ENCODE data around the gene TPRG1. TPM values are rescaled to one million over a fixed set of nuclear protein-coding genes. Genes with fewer than 3 reads are reported as not detected.

The TPRG1 gene
- polyA plus RNA-seq, 1 donor (not counting 4 experiments of a cell fraction or from before 2014, with no cell fraction given), result 1.5 TPM

- dilution Hi-C loops (cut with MboI; ENCODE audit: extremely low pct_ligation_motif_present, low sequenced_read_pairs), result no loop called here
- Histone ChIP-seq H3K9ac (ENCODE audit: control insufficient read depth, extremely low read depth, insufficient read depth, low read length) (peak overlapping the region; percentile 10), H3K4me3 (ENCODE audit: control insufficient read depth in 2 of 3, extremely low read depth in 1 of 3, insufficient read depth in 2 of 3, low read depth in 1 of 3, low read length in 3 of 3) (no peak overlapping the region), H4K20me1 (ENCODE audit: control insufficient read depth, extremely low read depth, insufficient read depth, low read length) (no peaks in the 10 kb centered on the region), H3K9me3 (ENCODE audit: control insufficient read depth, low read depth, low read length) (no peaks in the 10 kb centered on the region), H3K4me1 (ENCODE audit: control insufficient read depth, extremely low read depth, insufficient read depth, low read length) (peaks cover 31% of the 10 kb centered on the region), H3K9me1 (ENCODE audit: control insufficient read depth, extremely low read depth, insufficient read depth, low read length) (no peaks in the 10 kb centered on the region), H3K27me3 (ENCODE audit: control insufficient read depth, extremely low read depth, insufficient read depth, low read length) (no peaks in the 10 kb centered on the region), H3K36me3 (ENCODE audit: control insufficient read depth in 2 of 2, extremely low read depth in 1 of 2, insufficient read depth in 2 of 2, low read length in 2 of 2) (no peaks in the 10 kb centered on the region), H3K27ac (ENCODE audit: control insufficient read depth, insufficient read depth, low read length) (peak overlapping the region; percentile 57), H3K4me2 (ENCODE audit: control insufficient read depth, extremely low read depth, insufficient read depth, low read depth, low read length) (no peak overlapping the region), H2AFZ (ENCODE audit: control insufficient read depth, low read length) (peak overlapping the region; percentile 32), H3K79me2 (ENCODE audit: control insufficient read depth, insufficient read depth, low read length) (no peaks in the 10 kb centered on the region)
- no peak for DNase-seq (ENCODE audit: low read depth, low spot score)
- FAIRE-seq, result peak; percentile 84
- TF ChIP-seq EZH2 (IDR thresholded peaks at IDR 0.05; ENCODE audit: low read length), result no peak
- TF ChIP-seq CTCF (optimal IDR thresholded peaks at IDR 0.05 in 1 of 3, IDR thresholded peaks at IDR 0.05 in 1 of 3, conservative IDR thresholded peaks at IDR 0.05 in 1 of 3; ENCODE audit: extremely low read depth in 1 of 3, insufficient read depth in 2 of 3, low read length in 3 of 3), result no peak
These were observed 162.5 kb downstream of the TPRG1 start for GRCh38 chr3:189334064-189334920.

GRCh38 chr3:189337673-189338091, 165.9 kb downstream of the TPRG1 start:
- no peak for FAIRE-seq
- no peaks in the 10 kb centered on the region for H3K9me1 ChIP-seq (ENCODE audit: control insufficient read depth, extremely low read depth, insufficient read depth, low read length)
- no peaks in the 10 kb centered on the region for H3K9me3 ChIP-seq (ENCODE audit: control insufficient read depth, low read depth, low read length)
- H4K20me1 ChIP-seq (ENCODE audit: control insufficient read depth, extremely low read depth, insufficient read depth, low read length), result no peaks in the 10 kb centered on the region
- H3K36me3 ChIP-seq (ENCODE audit: control insufficient read depth in 2 of 2, extremely low read depth in 1 of 2, insufficient read depth in 2 of 2, low read length in 2 of 2), result no peaks in the 10 kb centered on the region
- no peak for DNase-seq (ENCODE audit: low read depth, low spot score)
- peaks cover 29% of the 10 kb centered on the region for H3K4me1 ChIP-seq (ENCODE audit: control insufficient read depth, extremely low read depth, insufficient read depth, low read length)
- no peaks in the 10 kb centered on the region for H3K79me2 ChIP-seq (ENCODE audit: control insufficient read depth, insufficient read depth, low read length)
- H3K4me2 ChIP-seq (ENCODE audit: control insufficient read depth, extremely low read depth, insufficient read depth, low read depth, low read length), result no peak overlapping the region
- no peak overlapping the region for H3K27ac ChIP-seq (ENCODE audit: control insufficient read depth, insufficient read depth, low read length)
- no peaks in the 10 kb centered on the region for H3K27me3 ChIP-seq (ENCODE audit: control insufficient read depth, extremely low read depth, insufficient read depth, low read length)
- no peak overlapping the region for H3K9ac ChIP-seq (ENCODE audit: control insufficient read depth, extremely low read depth, insufficient read depth, low read length)
- dilution Hi-C loops (cut with MboI; ENCODE audit: extremely low pct_ligation_motif_present, low sequenced_read_pairs), result no loop called here
- H3K4me3 ChIP-seq (ENCODE audit: control insufficient read depth in 2 of 3, extremely low read depth in 1 of 3, insufficient read depth in 2 of 3, low read depth in 1 of 3, low read length in 3 of 3), result no peak overlapping the region
- TF ChIP-seq CTCF (optimal IDR thresholded peaks at IDR 0.05 in 1 of 3, IDR thresholded peaks at IDR 0.05 in 1 of 3, conservative IDR thresholded peaks at IDR 0.05 in 1 of 3; ENCODE audit: extremely low read depth in 1 of 3, insufficient read depth in 2 of 3, low read length in 3 of 3), result peak in 1 of 3 experiments; percentile 5
- no peak for TF ChIP-seq EZH2 (IDR thresholded peaks at IDR 0.05; ENCODE audit: low read length)
- H2AFZ ChIP-seq (ENCODE audit: control insufficient read depth, low read length), result no peak overlapping the region
